Measurements from ENCODE around the gene DNAH11.
A peak's percentile ranks its signal among the peaks of the same experiment; 100 is the strongest.
"Not testable (repeated sequence)": the region's sequence is repeated elsewhere in the genome, so short reads cannot be mapped to it uniquely, and the experiment has no call there.

DNAH11 gene

GRCh38 chr7:21542891-21543527, at the start of gene DNAH11:
TSS of gene DNAH11 (plus strand) at chr7:21543039. CDS start at chr7:21543246, 207 bp downstream.
- peak; percentile 25 to 77 (median 75) for DNase-seq

- no peak for DNase-seq
Measured at GRCh38 chr7:21495731-21496130, 47.1 kb upstream of the DNAH11 start.

GRCh38 chr7:21497072-21497471, 45.8 kb upstream of the DNAH11 start:
- DNase-seq = no peak

- no peak for DNase-seq
Measured at GRCh38 chr7:21500117-21500832, 42.6 kb upstream of the DNAH11 start.

- DNase-seq = peak in 2 of 3 experiments; percentile 81 to 95
Measured at GRCh38 chr7:21504021-21504420, 38.8 kb upstream of the DNAH11 start.

- DNase-seq = peak in 1 of 3 experiments; percentile 10
Measured at GRCh38 chr7:21507627-21508343, 35.1 kb upstream of the DNAH11 start.

GRCh38 chr7:21508538-21508937, 34.3 kb upstream of the DNAH11 start:
- DNase-seq = no peak

- no peak for DNase-seq
Measured at GRCh38 chr7:21514062-21514461, 28.8 kb upstream of the DNAH11 start.

- DNase-seq = no peak
Measured at GRCh38 chr7:21524680-21525079, 18.2 kb upstream of the DNAH11 start.

GRCh38 chr7:21526007-21526406, 16.8 kb upstream of the DNAH11 start:
- peak in 1 of 3 experiments; percentile 24 for DNase-seq

GRCh38 chr7:21526448-21526847, 16.4 kb upstream of the DNAH11 start:
- no peak for DNase-seq

- DNase-seq = not testable (repeated sequence)
Measured at GRCh38 chr7:21532485-21532884, 10.4 kb upstream of the DNAH11 start.

- not testable (repeated sequence) for DNase-seq
Measured at GRCh38 chr7:21533646-21534045, 9.2 kb upstream of the DNAH11 start.

- DNase-seq = not testable (repeated sequence)
Measured at GRCh38 chr7:21536445-21537118, 6.3 kb upstream of the DNAH11 start.

- DNase-seq = no peak
Measured at GRCh38 chr7:21538936-21539495, 3.8 kb upstream of the DNAH11 start.

- peak in 2 of 3 experiments; percentile 75 to 87 for DNase-seq
Measured at GRCh38 chr7:21543528-21544302, 876 bp downstream of the DNAH11 start.

- DNase-seq = no peak
Measured at GRCh38 chr7:21544303-21544656, 1.4 kb downstream of the DNAH11 start.

- no peak for DNase-seq
Measured at GRCh38 chr7:21544715-21545114, 1.9 kb downstream of the DNAH11 start.

- DNase-seq = no peak
Measured at GRCh38 chr7:21547501-21547900, 4.7 kb downstream of the DNAH11 start.

- no peak for DNase-seq
Measured at GRCh38 chr7:21548491-21548890, 5.7 kb downstream of the DNAH11 start.

GRCh38 chr7:21550076-21550475, 7.2 kb downstream of the DNAH11 start:
- no peak for DNase-seq
